NCI-H2227 (cell line): ENCODE results near the gene PRKACA.

ENCODE experiments used
- DNase-seq: peaks from one replicate; lab custom pipeline; 2025; ENCODE audit not compliant: unreplicated experiment; lab: John Stamatoyannopoulos, UW

The PRKACA gene

DNA sequence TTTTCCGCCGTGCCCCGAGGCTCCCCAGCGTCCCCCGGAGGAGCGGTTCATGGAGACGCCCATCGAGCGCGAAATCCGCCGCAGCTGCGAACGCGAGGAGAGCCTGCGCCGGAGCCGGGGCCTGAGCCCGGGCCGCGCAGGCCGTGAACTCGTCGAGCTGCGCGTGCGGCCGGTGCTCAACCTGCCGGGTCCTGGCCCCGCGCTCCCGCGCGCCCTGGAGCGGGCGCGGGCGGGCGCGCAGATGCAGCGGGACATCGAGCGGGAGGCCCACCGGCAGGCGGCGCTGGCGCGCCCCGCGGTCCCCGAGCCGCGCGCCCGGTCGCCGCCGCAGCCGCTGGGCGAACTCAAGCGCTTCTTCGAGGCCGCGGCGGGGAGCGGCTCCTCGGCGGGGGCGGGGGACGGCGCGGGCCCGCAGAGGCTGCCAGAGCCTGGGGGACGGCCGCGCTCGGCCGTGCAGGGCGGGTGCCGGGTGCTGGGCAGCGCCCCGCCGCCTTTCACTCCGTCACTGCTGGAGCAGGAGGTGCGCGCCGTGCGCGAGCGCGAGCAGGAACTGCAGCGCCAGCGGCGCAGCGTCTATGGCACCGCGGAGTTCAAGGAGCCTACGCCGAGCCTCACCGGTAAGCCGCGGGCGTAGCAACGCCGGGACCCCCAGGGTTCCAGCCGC lies 44.2 kb downstream of the PRKACA start:
- peak; percentile 86 for DNase-seq

DNA sequence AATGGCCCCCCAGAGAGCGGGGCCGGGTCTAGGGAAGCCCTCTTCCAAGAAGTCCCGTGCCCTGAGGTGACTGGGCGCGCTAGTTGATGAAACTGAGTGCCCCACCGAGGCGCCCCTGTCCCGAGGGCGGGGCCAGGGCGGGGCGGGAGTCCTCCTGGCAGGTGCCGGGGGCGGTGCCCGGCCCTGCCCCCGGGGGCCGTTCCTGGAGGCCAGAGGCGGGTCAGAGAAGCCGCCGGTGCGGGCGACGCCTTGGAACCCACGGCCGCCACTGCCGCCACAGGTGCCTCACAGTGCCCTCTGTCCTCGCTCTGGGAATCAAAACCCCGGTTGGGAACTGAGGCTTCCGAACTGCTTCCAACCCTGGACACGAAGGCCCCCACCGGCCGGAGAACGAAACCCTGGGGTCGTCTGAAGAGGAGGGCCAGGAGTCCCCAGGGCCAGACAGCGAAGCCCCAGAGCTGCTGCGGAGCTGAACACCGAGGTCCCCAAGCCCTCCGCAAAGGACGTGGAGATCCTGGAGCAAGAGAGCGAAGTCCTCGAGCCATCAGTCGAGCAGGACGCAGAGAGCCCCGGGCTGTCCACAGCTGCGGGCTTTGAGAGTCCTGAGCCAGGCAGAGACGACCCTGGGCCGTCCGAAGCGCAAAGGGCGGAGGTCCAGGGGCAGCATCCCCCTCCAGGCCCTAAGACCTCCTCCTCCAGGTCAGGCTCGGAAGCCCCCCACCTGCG lies 44.9 kb downstream of the PRKACA start, which contains the start of gene MISP3:
MISP3 (plus strand) TSS at position 252 of the 726 bp plus-strand sequence. CDS start 524 bp downstream, outside the sequence.
- peak; percentile 50 for DNase-seq

DNA sequence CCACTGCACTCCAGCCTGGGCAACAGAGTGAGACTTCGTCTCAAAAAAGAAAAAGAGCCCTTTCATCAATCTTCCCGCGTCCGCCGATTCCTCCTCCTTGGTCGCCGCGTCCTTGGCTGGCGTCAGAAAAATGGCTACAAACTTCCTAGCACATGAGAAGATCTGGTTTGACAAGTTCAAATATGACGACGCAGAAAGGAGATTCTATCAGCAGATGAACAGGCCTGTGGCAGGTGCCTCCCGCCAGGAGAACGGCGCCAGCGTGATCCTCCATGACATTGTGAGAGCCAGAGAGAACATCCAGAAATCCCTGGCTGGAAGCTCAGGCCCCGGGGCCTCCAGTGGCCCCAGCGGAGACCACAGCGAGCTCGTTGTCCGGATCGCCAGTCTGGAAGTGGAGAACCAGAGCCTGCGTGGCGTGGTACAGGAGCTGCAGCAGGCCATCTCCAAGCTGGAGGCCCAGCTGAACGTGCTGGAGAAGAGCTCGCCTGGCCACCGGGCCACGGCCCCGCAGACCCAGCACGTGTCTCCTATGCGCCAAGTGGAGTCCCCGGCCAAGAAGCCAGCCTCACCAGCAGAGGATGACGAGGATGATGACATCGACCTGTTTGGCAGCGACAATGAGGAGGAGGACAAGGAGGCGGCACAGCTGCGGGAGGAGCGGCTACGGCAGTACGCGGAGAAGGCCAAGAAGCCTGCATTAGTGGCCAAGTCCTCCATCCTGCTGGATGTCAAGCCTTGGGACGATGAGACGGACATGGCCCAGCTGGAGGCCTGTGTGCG lies 47.1 kb downstream of the PRKACA start:
- no peak for DNase-seq

DNA sequence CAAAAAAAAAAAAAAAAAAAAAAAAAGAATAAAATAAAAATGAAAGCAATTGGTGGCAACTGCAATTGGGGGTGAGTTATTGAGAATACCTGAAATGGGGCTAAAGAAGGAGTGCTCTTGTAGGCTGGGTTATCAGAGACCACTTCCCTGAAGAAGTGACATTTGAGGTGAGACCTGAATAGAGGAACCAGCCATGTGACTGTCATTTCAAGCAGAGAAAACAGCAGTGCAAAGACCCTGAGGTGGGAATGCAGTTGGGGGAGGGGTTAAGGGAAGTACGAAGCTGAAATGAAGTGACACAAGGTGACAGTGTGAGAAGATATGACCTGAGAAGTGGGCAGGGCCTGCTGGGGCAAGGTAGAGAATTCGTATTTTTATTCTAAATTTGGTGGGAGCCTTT lies 51.4 kb downstream of the PRKACA start:
- DNase-seq: no peak

DNA sequence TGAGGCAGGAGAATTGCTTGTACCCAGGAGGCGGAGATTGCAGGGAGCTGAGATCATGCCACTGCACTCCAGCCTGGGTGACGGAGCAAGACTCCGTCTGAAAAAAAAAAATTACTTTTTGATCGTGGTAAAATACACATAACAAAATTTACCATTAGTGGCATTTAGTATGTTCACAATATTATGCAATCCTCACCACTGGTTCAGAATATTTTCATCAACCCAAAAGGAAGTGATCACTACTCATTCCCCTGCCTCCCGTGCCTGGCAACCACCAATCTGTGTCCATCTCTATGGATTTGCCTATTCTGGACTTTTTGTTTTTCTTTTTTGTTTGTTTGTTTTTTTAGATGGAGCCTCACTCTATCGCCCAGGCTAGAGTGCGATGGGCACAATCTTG lies 54.5 kb downstream of the PRKACA start:
- no peak for DNase-seq

DNA sequence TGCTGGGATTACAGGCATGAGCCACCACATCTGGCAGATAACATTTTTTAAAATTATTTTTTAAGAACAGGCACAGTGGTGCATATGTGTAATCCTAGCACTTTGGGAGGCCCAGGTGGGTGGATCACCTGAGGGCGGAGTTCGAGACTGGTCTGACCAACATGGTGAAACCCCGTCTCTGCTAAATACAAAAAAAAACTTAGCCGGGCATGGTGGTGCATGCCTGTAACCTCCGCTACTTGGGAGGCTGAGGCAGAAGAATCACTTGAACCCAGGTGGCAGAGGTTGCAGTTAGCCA lies 55.1 kb downstream of the PRKACA start:
- no peak for DNase-seq

DNA sequence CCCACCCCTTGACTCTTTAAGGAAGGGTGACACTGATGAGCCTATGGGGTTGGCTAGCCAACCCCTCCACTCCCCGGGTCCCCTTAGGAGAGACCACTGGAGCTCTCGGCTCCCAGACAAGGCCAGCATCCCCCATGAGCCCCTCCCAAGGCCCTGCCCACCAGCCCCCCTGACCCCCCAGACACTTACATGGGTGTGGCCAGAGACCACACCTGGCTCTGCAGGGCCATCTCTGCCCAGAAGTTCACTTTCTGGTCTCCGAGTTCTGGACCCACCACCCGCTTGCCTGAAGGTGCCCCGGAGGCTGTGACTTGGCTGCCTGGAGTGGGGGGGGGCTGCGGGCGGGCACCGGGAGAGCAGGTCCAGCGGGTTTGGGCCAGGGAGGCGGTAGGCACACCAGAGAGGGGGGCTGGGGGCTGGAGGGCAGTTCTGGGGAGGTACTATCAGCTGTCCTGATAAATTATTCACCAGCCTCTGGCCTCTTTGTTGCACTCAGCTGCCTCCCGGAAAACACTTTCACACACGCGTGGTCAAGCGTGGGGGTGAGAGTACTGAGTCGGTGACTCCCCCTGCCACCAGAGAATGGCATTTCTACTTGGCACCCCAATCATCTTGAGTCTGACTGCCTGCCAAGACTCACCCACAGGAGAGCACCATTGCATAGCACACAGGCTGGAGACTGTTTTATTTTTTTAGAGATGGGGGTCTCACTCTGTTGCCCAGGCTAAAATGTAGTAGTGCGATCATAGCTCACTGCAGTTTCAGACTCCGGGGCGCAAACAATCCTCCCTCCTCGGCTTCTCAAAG lies 55.6 kb downstream of the PRKACA start, which contains the start of gene PALM3:
PALM3 (minus strand) TSS at position 326 of the 807 bp plus-strand sequence; CDS start at position 230, 96 bp downstream.
- DNase-seq: no peak

DNA sequence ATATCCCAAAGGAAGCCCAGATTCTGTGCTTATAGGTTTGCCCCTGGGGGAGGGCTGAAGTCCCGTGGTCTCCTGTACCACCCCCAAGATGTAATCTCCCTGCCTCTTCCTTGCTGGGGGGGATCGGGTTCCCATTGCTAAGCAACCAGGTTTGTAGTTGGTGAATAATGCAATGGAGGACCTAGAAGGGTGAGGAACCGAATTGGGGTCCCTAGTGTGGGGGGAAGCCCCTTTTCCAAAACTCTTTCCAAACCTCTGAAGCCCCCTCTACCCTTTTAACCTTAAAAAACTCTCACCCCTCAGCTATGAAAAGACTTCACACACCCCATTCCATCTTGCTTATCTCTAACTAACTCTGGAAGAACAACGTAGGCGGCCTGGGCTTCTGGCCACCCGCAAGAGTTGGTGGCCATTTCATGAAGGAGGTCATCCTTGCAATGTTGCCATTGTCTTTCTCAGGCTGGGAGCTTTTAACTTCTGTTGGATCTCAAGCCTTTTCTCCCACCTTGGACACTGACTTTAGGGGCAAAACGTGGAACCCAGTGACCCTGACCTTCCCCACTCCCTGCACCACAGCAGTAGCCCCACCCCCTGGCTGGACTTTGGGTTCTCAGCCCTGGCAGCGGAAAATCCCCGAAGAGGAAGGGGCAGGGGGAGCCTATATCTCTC lies 56.3 kb downstream of the PRKACA start:
- no peak for DNase-seq

DNA sequence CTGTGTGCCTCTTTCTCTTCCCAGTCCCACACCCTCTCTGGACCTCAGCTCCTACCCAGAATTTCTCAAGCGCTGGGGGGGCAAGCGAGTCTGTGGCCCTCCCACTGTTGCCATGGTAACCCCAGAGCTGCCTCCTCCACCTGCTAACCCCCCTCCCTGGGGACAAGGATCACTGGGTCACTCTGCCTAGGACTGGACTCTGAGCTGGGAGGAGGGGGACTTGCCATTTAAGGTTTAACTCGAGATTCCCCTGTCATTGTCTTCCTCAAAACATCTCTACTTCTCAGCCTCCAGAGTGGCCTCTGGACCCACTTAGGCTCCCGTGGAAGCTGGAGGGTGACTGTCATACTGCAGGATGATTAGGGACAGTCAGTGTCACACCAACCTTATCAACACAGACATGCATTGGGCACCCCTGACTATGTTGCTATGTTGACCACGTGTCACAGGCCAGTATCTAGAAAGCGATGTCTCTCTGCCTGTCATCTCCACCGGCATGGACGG lies 57.9 kb downstream of the PRKACA start:
- no peak for DNase-seq

DNA sequence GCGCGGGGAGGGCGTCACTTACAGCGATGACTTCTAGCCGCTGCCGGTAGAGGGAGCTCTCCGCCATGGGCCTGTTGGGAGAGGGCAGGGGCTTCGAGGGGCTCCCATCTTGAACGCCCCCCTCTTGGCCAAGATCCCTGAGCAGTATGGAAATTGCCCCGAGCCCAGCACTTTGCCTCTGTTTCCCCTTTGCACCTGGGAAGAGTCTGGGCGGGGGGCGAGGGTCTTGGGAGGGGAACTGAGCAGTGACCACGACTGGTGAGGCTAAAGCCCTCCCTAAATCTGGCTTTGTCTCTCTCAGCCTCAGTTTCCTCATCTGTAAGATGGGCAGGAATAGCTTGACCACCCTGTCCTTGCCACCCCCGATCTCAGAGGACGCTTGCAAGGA lies 58.5 kb downstream of the PRKACA start:
- no peak for DNase-seq

DNA sequence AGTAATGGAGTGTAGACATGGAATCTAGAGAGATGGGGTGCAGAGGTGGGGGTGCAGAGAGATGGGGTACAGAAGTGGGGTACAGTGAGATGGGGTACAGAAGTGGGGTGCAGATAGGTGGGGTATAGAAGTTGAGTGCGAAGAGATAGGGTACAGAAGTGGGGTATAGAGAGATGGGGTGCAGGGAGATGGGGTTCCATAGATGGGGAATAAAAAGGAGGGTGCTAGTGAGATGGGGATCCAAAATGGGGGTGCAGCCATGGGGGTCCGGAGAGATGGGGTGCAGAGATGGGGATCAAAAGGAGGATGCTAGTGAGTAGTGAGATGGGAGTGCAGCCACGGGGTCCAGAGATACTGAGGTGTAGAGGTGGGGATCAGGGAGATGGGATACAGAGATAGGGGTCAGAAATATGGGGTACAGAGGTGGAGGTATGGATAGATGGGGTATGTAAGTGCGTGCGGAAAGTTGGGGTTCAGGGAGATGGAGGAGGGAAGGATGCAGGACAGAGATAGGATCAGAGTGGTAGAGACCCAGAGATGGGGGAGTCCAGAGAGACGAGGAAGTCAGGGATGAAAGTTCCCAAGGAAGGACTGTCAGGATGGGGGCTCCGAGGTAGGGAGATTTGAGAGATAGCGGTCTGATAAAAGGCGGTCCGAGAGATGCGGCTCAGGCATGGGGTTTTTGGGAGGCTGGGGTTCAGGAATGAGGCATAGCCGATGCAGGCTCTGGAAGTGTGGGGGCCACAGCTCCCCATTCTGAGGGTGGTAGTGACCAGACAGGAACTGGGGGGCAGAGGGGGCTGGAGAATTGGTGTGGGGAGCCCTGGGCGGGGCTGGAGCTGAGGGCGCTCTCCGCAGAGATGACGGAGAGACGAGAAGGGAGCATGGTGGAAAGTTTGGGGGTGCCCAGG lies 59.1 kb downstream of the PRKACA start:
- no peak for DNase-seq

DNA sequence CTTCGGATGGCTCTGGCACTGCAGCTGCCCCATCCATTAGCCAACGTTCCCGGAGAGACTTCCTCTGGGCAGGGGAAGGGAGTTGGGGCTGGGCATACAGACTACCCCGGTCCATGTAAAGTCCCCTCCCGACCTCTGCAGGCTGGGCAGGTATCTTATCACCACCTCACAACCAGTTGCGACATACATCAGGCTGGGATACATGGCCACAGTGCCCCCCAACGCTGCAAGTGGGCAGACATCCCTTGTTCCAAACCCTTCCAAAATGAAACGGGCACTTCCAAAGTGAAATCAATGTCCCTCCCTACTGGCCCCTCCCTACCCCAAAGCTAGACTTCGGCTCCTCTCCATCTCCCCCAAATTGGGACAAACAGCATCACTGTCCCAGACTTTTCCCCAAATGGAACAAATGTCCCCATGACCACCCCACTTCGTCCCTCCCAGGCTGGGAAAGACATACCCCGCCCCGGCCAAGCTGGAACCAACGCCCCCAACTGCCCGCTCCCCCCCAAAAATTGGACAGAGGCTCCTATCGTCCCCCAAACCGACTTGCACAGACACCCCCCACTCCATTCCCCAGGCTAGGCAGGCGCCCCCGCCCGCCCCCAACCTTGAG lies 60.7 kb downstream of the PRKACA start:
- no peak for DNase-seq

DNA sequence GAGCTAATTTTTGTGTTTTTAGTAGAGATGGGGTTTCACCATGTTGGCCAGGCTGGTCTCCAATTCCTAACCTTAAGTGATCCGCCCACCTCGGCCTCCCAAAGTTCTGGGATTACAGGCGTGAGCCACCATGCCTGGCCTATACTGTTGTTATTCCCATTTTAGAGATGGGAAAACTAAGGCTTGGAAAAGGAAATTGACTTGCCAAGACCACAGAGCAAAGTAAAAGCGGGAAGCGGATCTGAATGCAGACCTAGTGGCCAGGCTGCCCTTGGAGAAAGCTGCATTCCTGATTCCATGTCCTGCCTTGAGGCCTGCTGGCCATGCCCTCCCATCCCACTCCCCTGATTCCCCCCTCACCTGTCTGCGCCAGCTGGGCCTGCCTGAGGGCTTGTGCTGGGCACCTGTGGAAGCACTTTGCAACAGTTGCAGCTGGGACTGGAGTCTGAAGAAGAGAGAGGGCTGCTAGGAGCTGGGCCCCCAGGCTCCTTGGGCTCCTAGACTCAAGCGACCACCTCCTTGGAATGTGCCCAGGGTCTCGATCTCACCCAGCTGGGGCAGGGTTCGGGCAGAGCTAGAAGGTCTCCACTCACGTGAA lies 61.4 kb downstream of the PRKACA start:
- no peak for DNase-seq

DNA sequence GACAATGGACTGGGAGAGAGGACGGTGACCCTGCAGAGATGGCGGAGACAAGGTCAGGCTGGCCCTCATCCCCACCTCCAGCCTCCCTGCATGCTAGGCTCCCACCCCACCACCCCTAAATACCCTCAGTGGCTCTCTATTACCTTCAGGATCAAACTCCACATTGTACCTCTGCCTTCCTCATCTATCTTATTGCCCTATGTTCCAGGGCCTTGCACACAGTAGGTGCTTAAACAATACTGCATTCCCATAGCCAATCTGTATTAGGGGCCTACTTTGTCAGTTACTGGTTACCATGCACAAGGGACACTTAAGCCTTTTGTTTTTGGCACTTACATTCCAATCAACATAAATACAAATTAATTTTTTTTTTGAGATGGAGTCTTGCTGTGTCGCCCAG lies 62.2 kb downstream of the PRKACA start:
- no peak for DNase-seq

DNA sequence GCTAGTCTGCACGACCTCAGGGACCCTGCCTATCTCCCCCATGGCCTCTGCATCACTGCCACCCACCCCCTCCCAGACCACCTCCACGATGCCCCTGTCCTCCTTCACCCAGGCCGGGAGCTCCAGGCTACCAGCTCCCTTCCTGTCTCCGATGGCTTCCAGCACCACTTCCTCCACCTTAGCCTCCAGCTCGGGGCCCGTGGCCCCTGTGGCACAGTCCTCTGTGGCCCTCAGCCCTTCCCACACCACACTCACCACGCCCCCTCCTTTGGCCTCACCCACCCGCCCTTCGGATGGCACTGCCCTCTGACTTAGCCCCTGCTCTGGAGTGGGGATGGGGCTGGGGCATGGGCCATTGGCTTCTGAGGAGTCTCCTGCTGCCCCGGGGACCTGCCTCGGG lies 62.8 kb downstream of the PRKACA start:
- no peak for DNase-seq

DNA sequence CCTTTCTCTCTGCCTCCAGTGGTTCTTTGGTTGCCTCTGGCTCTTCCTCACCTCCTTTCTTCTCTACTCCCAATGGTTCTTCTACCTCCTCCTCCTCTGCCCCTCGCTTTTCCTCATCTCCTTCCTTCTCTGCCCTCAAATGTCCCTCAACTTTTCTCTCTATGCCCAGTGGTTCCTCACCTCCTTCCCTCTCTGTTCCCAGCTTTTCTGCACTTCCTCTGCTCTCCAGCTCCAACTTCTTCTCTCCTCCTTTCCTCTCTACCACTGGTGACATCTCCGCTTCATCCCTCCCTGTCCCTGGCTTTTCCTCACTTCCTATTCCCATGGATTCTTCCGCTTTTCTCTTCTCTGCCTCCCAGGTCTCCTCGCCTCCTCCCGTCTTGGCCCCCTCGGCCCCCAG lies 63.5 kb downstream of the PRKACA start:
- no peak for DNase-seq

DNA sequence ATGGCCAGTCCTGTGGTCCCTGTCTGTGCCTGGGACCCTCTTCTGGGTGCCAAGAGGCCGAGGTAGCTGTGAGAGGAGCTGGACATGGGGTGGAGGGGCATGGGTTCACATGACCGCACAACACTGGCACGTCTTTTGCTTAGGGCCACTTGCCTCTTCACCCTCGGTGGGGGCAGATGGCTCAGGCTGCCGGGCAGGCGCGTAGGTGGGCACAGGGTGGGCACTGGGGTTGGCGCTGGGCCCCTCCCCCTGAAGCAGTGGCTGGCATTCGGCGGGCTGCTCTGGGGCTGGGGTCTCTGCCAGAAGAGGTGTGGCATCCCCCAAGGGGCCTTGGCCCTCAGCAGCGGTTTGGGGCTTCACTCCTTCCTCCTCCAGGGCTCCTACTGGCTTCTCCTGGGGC lies 64.1 kb downstream of the PRKACA start:
- DNase-seq: no peak

DNA sequence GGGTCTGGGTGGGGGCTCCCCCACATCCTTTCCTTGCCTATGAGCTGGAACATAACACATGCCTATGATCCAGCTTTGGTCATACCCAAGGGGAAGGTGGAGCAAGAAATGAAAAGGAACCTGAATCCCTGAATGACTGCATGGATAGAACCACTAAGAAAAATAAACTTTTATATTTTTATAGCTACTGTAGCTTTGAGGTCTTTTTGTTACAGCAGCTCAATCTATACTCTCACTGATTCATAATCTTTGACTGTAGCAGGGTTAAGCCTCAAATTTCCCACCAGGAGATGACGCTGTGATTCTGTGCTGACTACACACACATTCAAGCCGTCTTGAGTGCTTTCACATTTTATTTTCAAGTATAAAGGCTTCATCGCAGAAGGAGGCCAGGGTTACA lies 64.5 kb downstream of the PRKACA start:
- no peak for DNase-seq

DNA sequence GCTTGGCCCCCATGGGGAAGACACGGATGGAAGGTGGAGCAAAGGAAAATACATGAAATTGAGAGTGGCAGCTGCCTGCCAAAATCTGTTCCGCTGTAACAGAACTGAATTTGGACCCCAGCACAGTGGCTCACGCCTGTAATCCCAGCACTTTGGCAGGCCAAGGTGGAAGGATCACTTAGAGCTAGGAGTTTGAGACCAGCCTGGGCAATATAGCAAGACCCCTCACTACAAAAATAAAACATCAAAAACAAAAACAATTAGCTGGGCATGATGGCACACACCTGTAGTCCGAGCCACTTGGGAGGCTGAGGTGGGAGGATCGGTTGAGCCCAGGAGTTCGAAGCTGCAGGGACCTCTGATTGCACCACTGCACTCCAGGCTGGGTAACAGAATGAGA lies 65.1 kb downstream of the PRKACA start:
- no peak for DNase-seq
